ENCODE measurements around the gene NUP35. TPM values are rescaled to one million over a fixed set of nuclear protein-coding genes. Genes with fewer than 3 reads are reported as not detected.
"Not testable (repeated sequence)": the region's sequence is repeated elsewhere in the genome, so short reads cannot be mapped to it uniquely, and the experiment has no call there.

NUP35 gene
- total RNA-seq, 1 donor from 2014 or later = 11.3 TPM

DNA sequence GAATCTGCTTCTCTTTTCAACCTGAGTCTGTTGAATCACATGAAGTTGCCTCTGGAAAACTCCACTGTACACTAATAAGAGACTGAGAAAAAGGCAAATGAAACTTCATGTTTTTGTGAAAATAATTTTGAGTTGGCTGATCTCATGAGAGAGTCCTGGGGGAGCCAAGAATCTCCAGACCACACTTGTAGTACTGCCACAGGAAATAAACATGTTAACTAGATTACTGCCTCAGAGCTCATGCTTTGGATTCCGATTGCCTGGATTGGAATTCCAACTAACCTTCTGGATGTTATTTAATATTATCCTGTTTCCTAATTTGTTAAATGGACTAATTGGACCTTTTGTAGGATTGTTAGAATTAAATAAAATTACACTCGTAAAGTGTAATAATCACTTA lies 25.2 kb downstream of the NUP35 start:
- peaks cover 13% of the 10 kb centered on the region for H3K36me3 Mint-ChIP-seq (ENCODE audit: low read depth, unreplicated experiment)

GRCh38 chr2:183152280-183152679 lies 28.0 kb downstream of the NUP35 start:
- H3K4me1 Mint-ChIP-seq (ENCODE audit: low read depth, unreplicated experiment); DNase-seq (ENCODE audit: low read depth); H3K27me3 ChIP-seq (ENCODE audit: insufficient read depth, low read length); H3K9ac ChIP-seq (ENCODE audit: low read length); H3K4me2 ChIP-seq (ENCODE audit: low read length); FAIRE-seq; H3K27ac Mint-ChIP-seq (ENCODE audit: unreplicated experiment); H3K4me1 ChIP-seq (ENCODE audit: insufficient read depth, low read length); H3K4me3 Mint-ChIP-seq (ENCODE audit: unreplicated experiment); H3K9me3 Mint-ChIP-seq (ENCODE audit: unreplicated experiment); H3K27me3 Mint-ChIP-seq (ENCODE audit: low read depth, unreplicated experiment); H3K36me3 ChIP-seq (ENCODE audit: insufficient read depth, low read length); H2AFZ ChIP-seq (ENCODE audit: low read depth, low read length); H4K20me1 ChIP-seq (ENCODE audit: insufficient read depth, low read length); H3K27ac ChIP-seq (ENCODE audit: low read depth, low read length); H3K9me3 ChIP-seq (ENCODE audit: insufficient read depth, low read depth, low read length); H3K4me3 ChIP-seq (ENCODE audit: insufficient read depth, low read depth, low read length): not testable (repeated sequence)
- peaks cover 18% of the 10 kb centered on the region for H3K79me2 ChIP-seq (ENCODE audit: insufficient read depth, low read length)
- H3K36me3 Mint-ChIP-seq (ENCODE audit: low read depth, unreplicated experiment) = peaks cover 11% of the 10 kb centered on the region

More for the DNA sequence above, 25.2 kb downstream of the NUP35 start:
- Mint-ChIP-seq H3K4me1 (ENCODE audit: low read depth, unreplicated experiment) (peaks cover 6% of the 10 kb centered on the region), H3K4me3 (ENCODE audit: unreplicated experiment) (no peak overlapping the region), H3K27me3 (ENCODE audit: low read depth, unreplicated experiment) (no peaks in the 10 kb centered on the region), H3K27ac (ENCODE audit: unreplicated experiment) (peak overlapping the region; percentile 72), H3K9me3 (ENCODE audit: unreplicated experiment) (peaks cover 4% of the 10 kb centered on the region)
- Histone ChIP-seq H3K27me3 (ENCODE audit: insufficient read depth, low read length) (no peaks in the 10 kb centered on the region), H2AFZ (ENCODE audit: low read depth, low read length) (no peak overlapping the region), H3K27ac (ENCODE audit: low read depth, low read length) (no peak overlapping the region), H4K20me1 (ENCODE audit: insufficient read depth, low read length) (no peaks in the 10 kb centered on the region), H3K9ac (ENCODE audit: low read length) (no peak overlapping the region), H3K4me1 (ENCODE audit: insufficient read depth, low read length) (no peaks in the 10 kb centered on the region), H3K36me3 (ENCODE audit: insufficient read depth, low read length) (peaks cover under 1% of the 10 kb centered on the region), H3K9me3 (ENCODE audit: insufficient read depth, low read depth, low read length) (no peaks in the 10 kb centered on the region), H3K4me3 (ENCODE audit: insufficient read depth, low read depth, low read length) (no peak overlapping the region), H3K4me2 (ENCODE audit: low read length) (no peak overlapping the region), H3K79me2 (ENCODE audit: insufficient read depth, low read length) (peaks cover 40% of the 10 kb centered on the region)
- no peak for FAIRE-seq
- TF ChIP-seq EZH2 (IDR thresholded peaks at IDR 0.05; ENCODE audit: insufficient read depth, low read length) = no peak
- TF ChIP-seq CTCF (IDR thresholded peaks at IDR 0.05; ENCODE audit: insufficient read depth, low read depth, low read length) = no peak
- peak; percentile 80 for DNase-seq (ENCODE audit: low read depth)

- H3K27me3 ChIP-seq (ENCODE audit: insufficient read depth, low read length) = no peaks in the 10 kb centered on the region
- no peak overlapping the region for H3K27ac Mint-ChIP-seq (ENCODE audit: unreplicated experiment)
- peaks cover 5% of the 10 kb centered on the region for H3K79me2 ChIP-seq (ENCODE audit: insufficient read depth, low read length)
- no peaks in the 10 kb centered on the region for H3K27me3 Mint-ChIP-seq (ENCODE audit: low read depth, unreplicated experiment)
- no peaks in the 10 kb centered on the region for H3K9me3 Mint-ChIP-seq (ENCODE audit: unreplicated experiment)
- H3K4me3 Mint-ChIP-seq (ENCODE audit: unreplicated experiment) = no peak overlapping the region
- no peaks in the 10 kb centered on the region for H3K36me3 ChIP-seq (ENCODE audit: insufficient read depth, low read length)
- peaks cover 7% of the 10 kb centered on the region for H3K4me1 Mint-ChIP-seq (ENCODE audit: low read depth, unreplicated experiment)
- no peak overlapping the region for H3K9ac ChIP-seq (ENCODE audit: low read length)
- TF ChIP-seq CTCF (IDR thresholded peaks at IDR 0.05; ENCODE audit: insufficient read depth, low read depth, low read length) (no peak), EZH2 (IDR thresholded peaks at IDR 0.05; ENCODE audit: insufficient read depth, low read length) (no peak)
- no peak overlapping the region for H3K4me2 ChIP-seq (ENCODE audit: low read length)
- H3K27ac ChIP-seq (ENCODE audit: low read depth, low read length) = no peak overlapping the region
- no peaks in the 10 kb centered on the region for H3K9me3 ChIP-seq (ENCODE audit: insufficient read depth, low read depth, low read length)
- DNase-seq (ENCODE audit: low read depth) (no peak), FAIRE-seq (no peak)
- no peaks in the 10 kb centered on the region for H4K20me1 ChIP-seq (ENCODE audit: insufficient read depth, low read length)
- no peak overlapping the region for H2AFZ ChIP-seq (ENCODE audit: low read depth, low read length)
- H3K4me3 ChIP-seq (ENCODE audit: insufficient read depth, low read depth, low read length) = no peak overlapping the region
- H3K4me1 ChIP-seq (ENCODE audit: insufficient read depth, low read length) = no peaks in the 10 kb centered on the region
- peaks cover 11% of the 10 kb centered on the region for H3K36me3 Mint-ChIP-seq (ENCODE audit: low read depth, unreplicated experiment)
Measured at GRCh38 chr2:183153967-183154366, 29.7 kb downstream of the NUP35 start.

- not testable (repeated sequence) for H3K27me3 Mint-ChIP-seq (ENCODE audit: low read depth, unreplicated experiment); H4K20me1 ChIP-seq (ENCODE audit: insufficient read depth, low read length); H3K27ac ChIP-seq (ENCODE audit: low read depth, low read length); H3K9ac ChIP-seq (ENCODE audit: low read length); H3K27me3 ChIP-seq (ENCODE audit: insufficient read depth, low read length); FAIRE-seq; H3K4me2 ChIP-seq (ENCODE audit: low read length); H3K9me3 ChIP-seq (ENCODE audit: insufficient read depth, low read depth, low read length); DNase-seq (ENCODE audit: low read depth); H3K36me3 ChIP-seq (ENCODE audit: insufficient read depth, low read length); H3K4me1 Mint-ChIP-seq (ENCODE audit: low read depth, unreplicated experiment); H3K27ac Mint-ChIP-seq (ENCODE audit: unreplicated experiment); H3K9me3 Mint-ChIP-seq (ENCODE audit: unreplicated experiment); H2AFZ ChIP-seq (ENCODE audit: low read depth, low read length); H3K4me3 Mint-ChIP-seq (ENCODE audit: unreplicated experiment); H3K4me1 ChIP-seq (ENCODE audit: insufficient read depth, low read length); H3K79me2 ChIP-seq (ENCODE audit: insufficient read depth, low read length); H3K4me3 ChIP-seq (ENCODE audit: insufficient read depth, low read depth, low read length)
- H3K36me3 Mint-ChIP-seq (ENCODE audit: low read depth, unreplicated experiment) = peaks cover 11% of the 10 kb centered on the region
Measured at GRCh38 chr2:183154772-183155171, 30.5 kb downstream of the NUP35 start.
